Activated B cell treated with CpG ODN at 0.5 μM for 24 hours (primary cell): ENCODE data around the gene KCND3. TPM values are rescaled to one million over a fixed set of nuclear protein-coding genes. Genes with fewer than 3 reads are reported as not detected.

ENCODE experiments used
- ATAC-seq: fragments of 200-7000 bp; cut with Tn5 transposase; one replicate; pipeline ENCODE4 v1.10.0; 2021; ENCODE audit warnings: low read depth, mild to moderate bottlenecking, moderate library complexity
- CTCF ChIA-PET: fragments of 350-600 bp; sonication (Branson Sonifier 250); formaldehyde crosslinking; loops from one replicate; lab custom pipeline; 2021; ENCODE audit warnings: antibody characterized with exemption; lab: Charles Lee
- POLR2A ChIA-PET: fragments of 350-600 bp; sonication (Branson Sonifier 250); formaldehyde crosslinking; loops from one replicate; lab custom pipeline; 2021; ENCODE audit warnings: antibody characterized with exemption; lab: Charles Lee
- DNase-seq: peaks from one replicate; pipeline ENCODE4 v3.0.0; 2022
- H3K27ac Mint-ChIP-seq: one replicate; pipeline ENCODE4 v1.8.0; 2020; ENCODE audit warnings: mixed read lengths
- H3K27me3 Mint-ChIP-seq: one replicate; pipeline ENCODE4 v1.8.0; 2021; ENCODE audit warnings: mixed read lengths
- H3K36me3 Mint-ChIP-seq: one replicate; pipeline ENCODE4 v1.8.0; 2021; ENCODE audit warnings: low read depth, mixed read lengths
- H3K4me1 Mint-ChIP-seq: one replicate; pipeline ENCODE4 v1.8.0; 2021; ENCODE audit warnings: mixed read lengths
- H3K4me3 Mint-ChIP-seq: one replicate; pipeline ENCODE4 v1.8.0; 2020; ENCODE audit warnings: mild to moderate bottlenecking, mixed read lengths
- H3K9me3 Mint-ChIP-seq: one replicate; pipeline ENCODE4 v1.8.0; 2020; ENCODE audit warnings: mixed read lengths
- CTCF ChIP-seq: fragments of 200-600 bp; IDR thresholded peaks from one replicate; pipeline ENCODE4 v1.8.0; 2022; ENCODE audit warnings: antibody characterized with exemption, mild to moderate bottlenecking
- intact Hi-C: fragments of 100-400 bp; cut with micrococcal nuclease; formaldehyde crosslinking; loops from one replicate; pipeline ENCODE4 v1.15.1; 2024
- total RNA-seq: library from RNA; stranded (reverse); gene quantifications from 2 replicates; pipeline ENCODE4 v1.2.3, GENCODE V29; 2022

The KCND3 gene
- total RNA-seq, 1 donor from 2014 or later = 0.04 TPM

GRCh38 chr1:111934106-111934852, 55.2 kb downstream of the KCND3 start:
- no peak overlapping the region for H3K27ac Mint-ChIP-seq
- H3K9me3 Mint-ChIP-seq = peaks cover under 1% of the 10 kb centered on the region
- DNase-seq (no peak), ATAC-seq (no peak)
- no peaks in the 10 kb centered on the region for H3K4me1 Mint-ChIP-seq
- ChIA-PET POLR2A (no interaction called here), CTCF (no interaction called here)
- H3K27me3 Mint-ChIP-seq = peaks cover 3% of the 10 kb centered on the region
- TF ChIP-seq CTCF = no peak
- intact Hi-C loops = no loop called here
- H3K4me3 Mint-ChIP-seq = no peak overlapping the region
- no peaks in the 10 kb centered on the region for H3K36me3 Mint-ChIP-seq

- TF ChIP-seq CTCF = no peak
- no peaks in the 10 kb centered on the region for H3K36me3 Mint-ChIP-seq
- ChIA-PET CTCF (no interaction called here), POLR2A (no interaction called here)
- no peaks in the 10 kb centered on the region for H3K4me1 Mint-ChIP-seq
- intact Hi-C loops = no loop called here
- no peak for DNase-seq
- H3K27me3 Mint-ChIP-seq = peaks cover 8% of the 10 kb centered on the region
- H3K4me3 Mint-ChIP-seq = no peak overlapping the region
- no peak overlapping the region for H3K27ac Mint-ChIP-seq
- no peak for ATAC-seq
- H3K9me3 Mint-ChIP-seq = no peaks in the 10 kb centered on the region
These were observed 59.1 kb downstream of the KCND3 start for GRCh38 chr1:111930356-111930755.

GRCh38 chr1:111928531-111928930, 60.9 kb downstream of the KCND3 start:
- DNase-seq = no peak
- intact Hi-C loops = no loop called here
- Mint-ChIP-seq H3K36me3 (no peaks in the 10 kb centered on the region), H3K27ac (no peak overlapping the region), H3K4me3 (no peak overlapping the region), H3K27me3 (peaks cover 5% of the 10 kb centered on the region), H3K9me3 (no peaks in the 10 kb centered on the region), H3K4me1 (no peaks in the 10 kb centered on the region)
- ATAC-seq = no peak
- no peak for TF ChIP-seq CTCF
- ChIA-PET CTCF (no interaction called here), POLR2A (no interaction called here)

- POLR2A ChIA-PET = no interaction called here
- no peaks in the 10 kb centered on the region for H3K4me1 Mint-ChIP-seq
These were observed 61.8 kb downstream of the KCND3 start for GRCh38 chr1:111927652-111928051.

DNA sequence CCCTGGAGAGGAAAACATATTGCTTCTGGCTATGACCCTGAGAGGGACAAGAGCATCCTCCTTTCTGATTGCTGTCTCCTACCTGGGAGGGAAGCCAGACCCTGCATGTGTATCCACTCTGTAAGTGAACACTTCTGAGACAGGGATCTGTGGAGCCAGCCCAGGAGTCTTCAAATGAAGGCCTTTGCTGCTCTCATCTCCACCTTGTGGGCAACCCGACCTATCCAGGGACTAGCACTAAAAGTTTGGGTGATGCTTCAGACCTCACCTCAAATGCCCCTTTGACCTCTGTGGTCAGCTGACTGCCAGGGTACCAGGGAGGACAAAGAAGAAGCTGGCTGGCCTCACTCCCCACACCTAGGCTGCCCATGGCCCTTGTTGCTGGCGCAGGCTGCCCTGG, 64.7 kb downstream of the KCND3 start:
- no peak for TF ChIP-seq CTCF
- Mint-ChIP-seq H3K4me3 (no peak overlapping the region), H3K4me1 (no peaks in the 10 kb centered on the region), H3K27me3 (peaks cover 17% of the 10 kb centered on the region), H3K36me3 (no peaks in the 10 kb centered on the region), H3K27ac (no peak overlapping the region), H3K9me3 (no peaks in the 10 kb centered on the region)
- POLR2A ChIA-PET = no interaction called here
- CTCF ChIA-PET = no interaction called here
- DNase-seq (no peak), ATAC-seq (no peak)
- intact Hi-C loops = no loop called here

More at GRCh38 chr1:111927652-111928051, 61.8 kb downstream of the KCND3 start:
- no peak for DNase-seq
- H3K36me3 Mint-ChIP-seq = no peaks in the 10 kb centered on the region
- no peak for TF ChIP-seq CTCF
- no peak overlapping the region for H3K27ac Mint-ChIP-seq
- CTCF ChIA-PET = no interaction called here
- intact Hi-C loops = no loop called here
- no peaks in the 10 kb centered on the region for H3K9me3 Mint-ChIP-seq
- peaks cover 5% of the 10 kb centered on the region for H3K27me3 Mint-ChIP-seq
- no peak for ATAC-seq
- H3K4me3 Mint-ChIP-seq = no peak overlapping the region
